GM18508 (cell line): ENCODE measurements around the gene HOXD13.

Source experiments
- ATAC-seq: cut with Tn5 transposase; IDR thresholded peaks from one replicate; pipeline ENCODE4 v1.9.1; 2021; ENCODE audit warnings: moderate number of reproducible peaks; ENCODE audit not compliant: insufficient read depth, unreplicated experiment

Gene HOXD13

DNA sequence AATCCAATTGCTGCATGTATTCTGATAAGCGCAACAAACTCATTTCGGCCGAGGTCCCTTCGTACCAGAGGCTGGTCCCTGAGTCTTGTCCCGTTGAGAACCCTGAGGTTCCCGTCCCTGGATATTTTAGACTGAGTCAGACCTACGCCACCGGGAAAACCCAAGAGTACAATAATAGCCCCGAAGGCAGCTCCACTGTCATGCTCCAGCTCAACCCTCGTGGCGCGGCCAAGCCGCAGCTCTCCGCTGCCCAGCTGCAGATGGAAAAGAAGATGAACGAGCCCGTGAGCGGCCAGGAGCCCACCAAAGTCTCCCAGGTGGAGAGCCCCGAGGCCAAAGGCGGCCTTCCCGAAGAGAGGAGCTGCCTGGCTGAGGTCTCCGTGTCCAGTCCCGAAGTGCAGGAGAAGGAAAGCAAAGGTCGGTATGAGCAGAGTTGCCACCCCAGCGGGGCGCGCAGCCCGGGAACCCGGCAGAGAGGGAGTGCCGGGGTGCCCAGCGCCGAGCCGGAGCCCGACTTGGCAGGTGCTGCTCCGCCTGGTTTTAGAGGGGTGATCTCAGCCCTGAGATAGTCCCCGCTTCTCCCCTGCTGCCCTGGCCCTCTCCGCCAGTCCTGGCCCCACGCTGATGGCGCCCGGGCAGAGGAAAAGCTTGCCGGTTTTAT lies 24.8 kb downstream of the HOXD13 start:
- ATAC-seq: no peak

DNA sequence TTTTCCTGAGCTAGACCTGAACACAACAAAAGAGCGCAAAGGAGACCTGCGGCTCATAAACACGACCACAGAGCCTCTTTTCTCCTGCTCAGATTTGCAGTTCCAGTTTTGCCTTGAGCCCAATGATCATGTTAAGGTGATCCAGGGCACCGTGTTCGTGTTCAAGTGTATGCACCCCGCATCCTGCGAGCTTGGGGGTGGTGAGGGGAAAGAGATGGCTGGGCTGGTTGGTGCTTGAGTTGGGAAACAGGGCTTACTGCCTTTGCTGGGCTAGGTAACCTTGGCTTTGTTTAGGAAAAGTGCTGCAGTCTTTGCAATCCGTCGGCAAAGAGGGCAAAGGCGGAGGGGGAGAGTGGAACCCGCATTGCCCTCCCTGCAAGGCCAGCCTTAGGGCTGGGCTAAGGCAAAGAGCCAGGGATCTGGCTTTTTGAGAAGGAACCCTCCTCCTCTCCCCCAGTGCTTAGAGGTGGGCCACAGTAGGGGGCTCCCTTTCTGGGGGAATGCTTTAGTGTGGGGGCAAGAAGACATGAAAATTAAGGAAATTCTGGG lies 25.4 kb downstream of the HOXD13 start:
- no peak for ATAC-seq

DNA sequence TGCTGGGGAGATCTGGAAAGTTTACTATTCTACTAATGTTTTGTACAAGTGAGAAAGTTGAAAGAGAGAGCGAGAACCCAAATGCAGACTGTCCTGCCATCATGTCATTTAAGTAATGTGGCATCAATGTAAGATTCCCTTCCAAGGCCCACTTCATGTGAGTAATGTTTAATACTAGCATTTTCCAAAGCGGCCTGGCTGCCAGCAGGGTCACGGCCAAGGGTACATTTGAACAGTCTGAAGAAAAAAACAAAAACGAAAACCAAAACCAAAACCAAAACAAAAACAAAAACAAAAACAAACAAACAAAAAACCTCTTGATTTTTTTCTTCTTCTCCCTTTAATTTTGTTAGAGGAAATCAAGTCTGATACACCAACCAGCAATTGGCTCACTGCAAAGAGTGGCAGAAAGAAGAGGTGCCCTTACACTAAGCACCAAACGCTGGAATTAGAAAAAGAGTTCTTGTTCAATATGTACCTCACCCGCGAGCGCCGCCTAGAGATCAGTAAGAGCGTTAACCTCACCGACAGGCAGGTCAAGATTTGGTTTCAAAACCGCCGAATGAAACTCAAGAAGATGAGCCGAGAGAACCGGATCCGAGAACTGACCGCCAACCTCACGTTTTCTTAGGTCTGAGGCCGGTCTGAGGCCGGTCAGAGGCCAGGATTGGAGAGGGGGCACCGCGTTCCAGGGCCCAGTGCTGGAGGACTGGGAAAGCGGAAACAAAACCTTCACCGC lies 26.2 kb downstream of the HOXD13 start:
- no peak for ATAC-seq

DNA sequence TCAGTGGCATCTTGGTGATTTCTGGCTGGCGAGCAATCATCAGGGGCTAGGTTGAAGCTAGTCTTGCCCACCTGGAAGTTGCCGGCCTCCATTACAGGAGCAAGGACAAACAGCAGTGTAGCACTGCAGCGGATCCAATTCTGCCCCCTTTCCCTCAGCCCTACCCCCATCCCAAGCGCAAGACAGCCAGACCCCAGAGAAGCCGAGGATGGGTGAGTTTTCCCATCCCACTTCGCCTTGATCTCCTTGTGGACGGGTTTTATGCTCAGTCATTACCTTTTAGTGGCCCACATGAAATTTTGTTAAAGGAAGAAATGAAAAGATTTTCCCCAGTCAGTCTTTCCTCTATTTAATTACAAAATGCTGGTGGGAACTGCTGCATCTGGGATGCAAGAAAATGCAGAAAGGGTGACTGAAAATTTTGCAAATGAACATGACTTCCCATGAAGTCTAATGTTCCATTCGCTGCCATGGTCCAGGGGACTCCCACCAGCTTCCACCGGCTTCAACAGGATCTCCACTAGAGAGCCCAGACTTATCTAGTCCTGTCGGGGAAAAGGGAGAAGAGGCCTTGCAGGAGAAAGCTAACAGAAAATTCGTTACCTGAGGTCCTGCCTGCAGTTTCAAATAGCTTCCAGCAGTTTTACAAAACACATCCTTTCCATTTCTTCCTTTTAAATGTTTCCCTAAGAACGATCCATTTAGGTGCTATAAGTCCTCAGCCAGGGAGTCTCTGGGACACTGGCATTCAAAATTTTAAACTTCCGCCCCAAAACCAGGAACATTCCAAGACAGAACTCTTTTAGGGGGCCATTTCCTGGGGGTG lies 28.1 kb downstream of the HOXD13 start:
- no peak for ATAC-seq

DNA sequence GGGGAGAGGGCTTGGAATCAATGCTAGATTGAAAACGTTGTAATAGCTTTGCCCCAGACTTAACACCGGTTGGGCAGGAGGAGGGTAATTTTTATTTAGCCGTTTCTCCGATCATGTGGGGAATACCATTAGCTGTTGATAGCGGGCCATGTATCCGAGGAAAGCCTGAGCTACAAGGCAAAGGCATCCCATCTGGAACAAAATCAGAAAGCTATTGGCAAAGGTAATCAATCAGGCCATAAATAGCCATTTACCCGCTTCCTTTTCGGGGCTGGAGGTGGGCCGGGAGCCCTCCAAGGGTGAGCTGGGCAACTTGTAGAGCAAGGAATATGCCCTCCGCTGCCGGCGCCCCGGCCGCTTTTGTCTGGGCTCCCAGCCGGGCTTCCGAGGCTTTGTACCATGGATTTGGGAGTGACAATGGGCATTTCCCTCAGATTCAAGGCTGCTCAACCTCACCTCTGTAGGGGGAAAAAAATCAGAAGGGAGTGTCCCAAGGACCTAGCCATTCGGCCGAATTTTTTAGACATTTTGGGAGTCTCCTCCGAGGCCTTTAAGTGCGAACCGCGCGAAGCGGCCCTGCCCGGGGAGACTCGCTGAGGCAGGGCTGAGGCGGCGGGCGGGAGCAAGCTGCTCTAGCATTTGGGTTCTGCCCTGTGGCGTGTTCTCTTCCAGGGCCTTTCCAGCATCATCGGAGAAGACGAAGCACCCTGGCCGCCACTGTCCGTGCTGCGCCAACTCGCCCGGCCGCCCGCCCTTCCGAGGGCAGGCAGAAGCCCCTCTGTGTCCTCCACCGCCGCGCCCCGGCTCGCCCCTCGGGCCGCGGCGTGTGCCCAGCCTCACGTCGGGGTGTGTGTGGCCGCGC lies 28.9 kb downstream of the HOXD13 start:
- ATAC-seq: no peak

DNA sequence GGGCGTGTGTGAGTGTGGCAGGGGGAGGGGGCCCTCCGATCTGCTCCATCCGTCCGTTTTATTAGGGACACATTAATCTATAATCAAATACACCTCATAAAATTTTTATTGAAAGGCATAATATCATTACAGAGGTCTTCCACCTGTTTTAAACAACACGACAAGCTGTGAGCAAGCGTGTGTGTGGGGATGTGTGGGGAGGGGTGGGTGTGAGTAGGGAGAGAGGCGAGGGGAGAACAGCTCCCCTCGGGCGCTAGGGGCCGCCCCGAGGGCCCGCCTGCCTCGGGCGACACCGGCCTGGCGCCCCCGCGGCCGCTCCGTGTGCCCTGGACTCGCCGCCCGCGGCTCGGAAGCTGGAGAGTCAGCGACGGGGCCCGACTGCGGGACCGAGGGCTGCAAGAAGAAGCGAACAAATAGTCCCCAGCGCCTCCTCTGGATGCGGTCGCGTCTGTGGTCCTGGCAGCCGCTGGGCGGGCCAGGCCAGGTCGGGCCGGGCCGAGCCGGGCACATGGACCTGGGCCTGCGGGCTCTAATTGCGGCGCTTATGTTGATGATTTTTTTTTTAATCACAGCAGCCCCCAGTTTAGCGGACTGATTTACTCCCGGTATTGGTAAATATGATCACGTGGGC lies 29.6 kb downstream of the HOXD13 start:
- ATAC-seq: no peak

DNA sequence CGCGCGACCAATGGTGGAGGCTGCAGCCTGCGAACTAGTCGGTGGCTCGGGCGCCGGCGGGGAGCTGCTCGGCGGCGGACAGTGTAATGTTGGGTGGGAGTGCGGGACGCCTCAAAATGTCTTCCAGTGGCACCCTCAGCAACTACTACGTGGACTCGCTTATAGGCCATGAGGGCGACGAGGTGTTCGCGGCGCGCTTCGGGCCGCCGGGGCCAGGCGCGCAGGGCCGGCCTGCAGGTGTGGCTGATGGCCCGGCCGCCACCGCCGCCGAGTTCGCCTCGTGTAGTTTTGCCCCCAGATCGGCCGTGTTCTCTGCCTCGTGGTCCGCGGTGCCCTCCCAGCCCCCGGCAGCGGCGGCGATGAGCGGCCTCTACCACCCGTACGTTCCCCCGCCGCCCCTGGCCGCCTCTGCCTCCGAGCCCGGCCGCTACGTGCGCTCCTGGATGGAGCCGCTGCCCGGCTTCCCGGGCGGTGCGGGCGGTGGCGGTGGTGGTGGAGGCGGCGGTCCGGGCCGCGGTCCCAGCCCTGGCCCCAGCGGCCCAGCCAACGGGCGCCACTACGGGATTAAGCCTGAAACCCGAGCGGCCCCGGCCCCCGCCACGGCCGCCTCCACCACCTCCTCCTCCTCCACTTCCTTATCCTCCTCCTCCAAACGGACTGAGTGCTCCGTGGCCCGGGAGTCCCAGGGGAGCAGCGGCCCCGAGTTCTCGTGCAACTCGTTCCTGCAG lies 30.3 kb downstream of the HOXD13 start, which contains the start of gene HOXD9:
HOXD9 (plus strand) TSS at position 37 of the 728 bp plus-strand sequence; CDS start at position 87, 50 bp downstream.
- no peak for ATAC-seq

DNA sequence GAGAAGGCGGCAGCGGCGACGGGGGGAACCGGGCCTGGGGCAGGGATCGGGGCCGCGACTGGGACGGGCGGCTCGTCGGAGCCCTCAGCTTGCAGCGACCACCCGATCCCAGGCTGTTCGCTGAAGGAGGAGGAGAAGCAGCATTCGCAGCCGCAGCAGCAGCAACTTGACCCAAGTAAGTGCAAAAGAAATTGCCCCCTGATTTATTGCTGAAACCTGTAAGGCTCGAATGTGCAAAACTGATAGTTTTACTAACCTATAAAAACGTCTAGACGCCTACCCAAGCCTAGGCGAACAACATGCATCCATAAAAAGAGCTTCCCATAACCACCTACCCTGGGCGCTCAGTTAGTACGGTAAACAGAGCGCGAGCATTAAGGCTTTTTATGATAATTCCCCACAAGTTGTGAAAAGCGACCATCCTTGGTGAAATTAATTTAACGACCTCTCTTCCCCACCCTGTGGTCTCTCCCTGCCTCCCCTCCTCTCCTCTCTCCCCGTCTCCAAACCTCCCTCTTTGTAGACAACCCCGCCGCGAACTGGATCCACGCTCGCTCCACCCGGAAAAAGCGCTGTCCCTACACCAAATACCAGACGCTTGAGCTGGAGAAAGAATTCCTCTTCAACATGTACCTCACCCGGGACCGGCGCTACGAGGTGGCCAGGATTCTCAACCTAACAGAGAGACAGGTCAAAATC lies 31.0 kb downstream of the HOXD13 start:
- no peak for ATAC-seq

DNA sequence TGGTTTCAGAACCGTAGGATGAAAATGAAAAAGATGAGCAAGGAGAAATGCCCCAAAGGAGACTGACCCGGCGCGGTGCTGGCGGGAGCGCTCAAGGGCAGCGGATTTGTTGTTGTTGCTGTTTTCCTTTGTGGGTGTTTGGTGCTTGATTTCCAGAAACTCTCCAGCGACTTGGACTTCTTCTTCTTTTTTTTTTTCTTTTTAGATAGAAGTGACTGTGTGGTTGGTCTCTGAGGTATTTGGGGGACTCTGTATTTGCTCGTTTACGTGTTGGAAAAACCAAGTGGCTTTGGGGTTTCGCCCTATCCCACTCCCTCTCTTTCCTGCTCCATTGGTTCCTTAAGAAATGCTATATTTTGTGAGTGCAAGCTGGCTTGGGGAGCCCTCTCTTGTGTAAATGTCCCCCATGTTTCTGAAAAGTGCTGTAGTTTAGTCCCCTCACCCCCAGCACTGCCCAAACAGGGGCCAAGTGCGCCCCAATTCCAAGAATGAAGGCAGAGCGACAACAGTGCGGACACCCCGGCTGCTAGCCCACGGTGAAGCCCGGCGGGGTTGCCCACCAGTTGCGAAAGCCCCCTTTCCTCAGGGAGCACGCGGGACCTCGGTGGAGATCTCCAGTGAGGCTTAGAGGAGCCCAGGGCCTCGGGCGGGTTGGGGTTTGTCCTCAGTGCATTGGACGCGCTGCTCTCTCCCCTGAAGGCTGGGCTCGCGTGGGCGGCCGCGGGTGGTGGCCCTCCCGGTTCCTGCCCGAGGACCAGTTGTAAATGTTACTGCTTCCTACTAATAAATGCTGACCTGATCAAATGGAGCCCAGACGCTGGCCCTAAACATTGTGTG lies 31.8 kb downstream of the HOXD13 start:
- ATAC-seq: no peak

DNA sequence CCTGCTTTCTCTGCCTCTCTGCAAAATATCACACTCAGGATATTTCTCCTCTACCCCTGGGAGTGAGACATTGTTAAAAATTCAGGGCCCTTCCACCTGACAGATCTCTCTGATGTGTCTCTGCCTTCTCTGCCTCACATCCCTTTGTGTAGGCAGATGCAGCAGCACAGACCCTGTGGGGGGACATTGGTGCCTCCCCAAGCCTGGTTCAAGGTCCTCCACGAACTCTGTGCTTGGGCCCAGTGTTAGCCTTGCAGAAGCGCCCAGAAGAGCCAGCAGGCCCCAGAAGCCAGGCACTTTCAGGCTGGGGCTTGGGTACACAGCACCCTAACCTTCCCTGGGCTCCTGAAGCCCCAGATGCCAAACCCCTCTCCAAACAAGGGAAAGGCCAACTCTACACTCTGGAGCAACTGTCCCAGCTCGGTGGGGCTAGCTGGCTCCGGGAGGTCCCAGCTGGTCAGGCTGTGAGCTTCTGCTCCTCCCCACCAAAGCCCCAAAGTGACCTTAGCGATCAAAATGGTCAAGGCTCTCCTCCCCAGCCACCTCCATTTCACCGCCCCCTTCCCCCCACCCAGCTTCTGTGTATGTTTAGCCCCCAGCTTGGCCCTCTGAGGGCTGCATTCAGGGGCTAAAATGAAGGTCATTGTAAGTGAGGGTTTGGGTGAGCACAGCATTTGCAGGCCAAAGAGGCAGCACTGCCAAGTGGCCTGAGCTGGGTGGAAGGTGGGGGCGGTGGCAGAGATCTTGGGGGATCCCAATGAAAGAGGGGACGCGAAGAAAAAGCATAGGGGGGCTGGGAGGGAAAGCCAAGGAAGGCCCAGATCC lies 32.6 kb downstream of the HOXD13 start:
- no peak for ATAC-seq

DNA sequence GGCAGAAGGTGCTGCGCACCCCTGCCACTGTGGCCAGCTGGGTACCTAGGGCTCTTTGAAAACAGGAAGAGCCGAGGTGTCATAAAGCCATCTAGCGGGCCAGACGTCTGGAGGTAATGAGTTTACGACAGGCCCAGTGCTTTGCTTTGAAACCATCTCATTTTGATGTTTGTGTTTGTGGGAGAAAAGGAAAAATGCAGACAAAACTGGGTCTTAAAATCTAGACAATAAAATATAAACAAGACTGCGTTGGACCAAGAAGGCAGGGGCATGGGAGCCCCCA lies 33.2 kb downstream of the HOXD13 start:
- no peak for ATAC-seq

DNA sequence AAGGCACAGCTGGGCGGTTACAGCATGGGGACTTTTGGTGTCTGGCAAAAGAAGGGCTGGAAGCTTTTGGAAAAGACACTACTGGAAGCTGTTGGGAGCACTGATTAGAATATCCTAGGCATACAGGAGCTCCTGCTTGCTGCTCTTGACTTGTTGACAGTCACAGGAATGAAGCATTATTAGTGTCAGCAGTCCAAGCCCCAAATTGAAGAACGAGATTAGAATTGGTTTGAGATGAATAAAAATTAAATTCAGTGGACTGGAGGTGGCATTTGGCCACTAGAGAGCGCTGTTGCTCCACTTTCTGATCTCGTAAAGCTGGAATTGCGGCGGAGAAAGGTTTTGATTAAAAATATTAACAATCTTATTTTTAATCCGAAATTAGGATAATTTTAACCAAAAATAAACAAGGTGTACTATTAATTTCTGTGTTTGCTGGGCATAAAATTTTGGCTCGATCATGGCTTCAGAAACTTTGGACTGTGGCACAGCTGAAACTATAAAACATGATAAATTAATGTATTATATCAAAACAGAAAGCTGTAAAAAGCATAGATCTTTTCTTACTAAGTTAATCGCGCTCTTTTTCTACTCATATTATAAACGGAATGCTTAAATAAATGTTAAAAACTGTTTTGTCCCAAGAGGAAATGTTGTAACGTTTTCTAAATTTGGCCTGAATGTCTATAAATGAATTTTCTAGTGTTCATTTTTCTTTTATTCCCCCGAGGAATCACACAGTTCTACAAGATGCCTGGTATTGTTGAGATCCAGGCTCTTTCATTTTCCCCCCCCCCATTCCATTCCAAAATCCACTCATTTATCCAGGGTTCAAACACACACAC lies 34.6 kb downstream of the HOXD13 start:
- ATAC-seq: no peak

DNA sequence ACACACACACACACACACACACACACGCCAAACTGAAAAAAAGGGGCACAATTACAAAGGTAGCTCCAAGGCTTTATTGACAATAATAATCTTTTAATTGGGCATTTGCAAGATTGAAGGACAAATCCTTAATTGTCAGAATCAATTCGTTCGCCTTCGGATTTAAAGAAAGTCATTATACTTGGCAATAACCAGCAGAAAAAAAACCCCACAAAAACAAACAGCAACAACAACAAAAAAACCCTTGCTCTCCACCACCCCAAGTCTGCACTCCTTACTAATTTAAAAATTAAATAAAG lies 35.2 kb downstream of the HOXD13 start:
- no peak for ATAC-seq

DNA sequence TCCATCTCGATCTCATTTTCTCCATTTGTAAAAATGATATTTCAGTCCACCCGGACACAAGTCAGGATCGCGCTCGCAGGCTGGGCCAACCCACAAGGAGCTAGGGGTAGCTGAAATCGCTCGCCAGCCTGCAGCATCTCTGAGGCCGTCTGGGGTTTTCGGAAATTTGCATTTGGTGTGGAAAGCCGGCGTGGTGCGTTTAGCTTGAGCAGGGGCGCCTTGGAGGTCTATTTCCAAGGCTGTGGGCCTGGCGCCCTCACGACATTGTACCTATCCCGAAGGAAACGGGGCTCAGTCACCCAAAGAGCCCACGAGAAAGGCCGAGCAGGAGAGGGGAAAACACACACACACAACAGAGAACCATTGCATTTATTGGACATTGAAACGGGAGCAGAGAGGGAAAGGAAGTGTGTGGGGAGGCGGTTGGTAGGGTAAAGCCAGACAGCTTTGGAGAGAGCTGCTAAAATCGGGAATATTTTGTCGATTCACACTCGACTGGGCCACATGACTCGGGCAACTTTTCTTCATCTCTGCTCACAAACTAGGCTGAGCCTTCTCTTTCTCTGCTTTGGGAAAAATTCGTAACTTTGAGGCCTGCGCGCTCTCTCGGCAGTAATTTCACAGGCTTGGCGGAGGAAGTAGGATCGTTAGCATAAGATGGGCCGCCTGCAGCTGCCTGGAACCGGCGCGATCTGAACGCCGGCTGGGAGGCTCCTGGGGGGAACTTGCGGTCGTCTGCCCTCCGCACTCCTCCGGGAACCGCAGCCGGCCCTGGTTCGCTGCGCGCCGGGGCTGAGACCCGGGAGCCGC lies 35.9 kb downstream of the HOXD13 start:
- no peak for ATAC-seq
